ENCODE data around the gene SERBP1.
"Not testable (repeated sequence)": the region's sequence is repeated elsewhere in the genome, so short reads cannot be mapped to it uniquely, and the experiment has no call there.

Gene SERBP1

GRCh38 chr1:67458663-67459062, 28.5 kb upstream of the SERBP1 start:
- TF ChIP-seq CTCF (IDR thresholded peaks at IDR 0.05; ENCODE audit: low read depth, low read length), result no peak
- no peak for DNase-seq (ENCODE audit: extremely low read depth, low read depth)

- DNase-seq (ENCODE audit: extremely low read depth, low read depth), result no peak
- no peak for TF ChIP-seq CTCF (IDR thresholded peaks at IDR 0.05; ENCODE audit: low read depth, low read length)
Observed at GRCh38 chr1:67457247-67457646, 27.0 kb upstream of the SERBP1 start.

- no peak for TF ChIP-seq CTCF (IDR thresholded peaks at IDR 0.05; ENCODE audit: low read depth, low read length)
- DNase-seq (ENCODE audit: extremely low read depth, low read depth), result no peak
Observed at GRCh38 chr1:67451815-67452214, 21.6 kb upstream of the SERBP1 start.

- TF ChIP-seq CTCF (IDR thresholded peaks at IDR 0.05; ENCODE audit: low read depth, low read length), result no peak
- DNase-seq (ENCODE audit: extremely low read depth, low read depth), result no peak
Observed at GRCh38 chr1:67451356-67451755, 21.2 kb upstream of the SERBP1 start.

GRCh38 chr1:67446893-67447292, 16.7 kb upstream of the SERBP1 start:
- TF ChIP-seq CTCF (IDR thresholded peaks at IDR 0.05; ENCODE audit: low read depth, low read length), result no peak
- no peak for DNase-seq (ENCODE audit: extremely low read depth, low read depth)

GRCh38 chr1:67446014-67446413, 15.8 kb upstream of the SERBP1 start:
- not testable (repeated sequence) for DNase-seq (ENCODE audit: extremely low read depth, low read depth)

GRCh38 chr1:67441739-67442281, 11.6 kb upstream of the SERBP1 start:
- no peak for DNase-seq (ENCODE audit: extremely low read depth, low read depth)
- no peak for TF ChIP-seq CTCF (IDR thresholded peaks at IDR 0.05; ENCODE audit: low read depth, low read length)

- no peak for DNase-seq (ENCODE audit: extremely low read depth, low read depth)
- TF ChIP-seq CTCF (IDR thresholded peaks at IDR 0.05; ENCODE audit: low read depth, low read length), result no peak
Observed at GRCh38 chr1:67441183-67441582, 11.0 kb upstream of the SERBP1 start.
